WTC11 (cell line): Measurements from ENCODE around the gene ZSCAN23. TPM values are rescaled to one million over a fixed set of nuclear protein-coding genes. Genes with fewer than 3 reads are reported as not detected.

Experiments
- ATAC-seq: fragments of 200-7000 bp; cut with Tn5 transposase; 2 replicates; pipeline ENCODE4 v1.10.0; 2021; ENCODE audit warnings: mild to moderate bottlenecking, moderate library complexity
- CTCF ChIA-PET: fragments of 300-600 bp; sonication (Branson Sonifier 250); formaldehyde crosslinking; loops from one replicate; lab custom pipeline; 2021; ENCODE audit warnings: antibody characterized with exemption; lab: Charles Lee
- POLR2A ChIA-PET: fragments of 350-600 bp; sonication (Branson Sonifier 250); formaldehyde crosslinking; loops from one replicate; lab custom pipeline; 2021; ENCODE audit warnings: antibody characterized with exemption; lab: Charles Lee
- DNase-seq: peaks from one replicate; pipeline ENCODE4 v3.0.0; 2021; ENCODE audit warnings: low spot score
- H3K27ac Mint-ChIP-seq: 2 replicates; pipeline ENCODE4 v1.8.0; 2021; ENCODE audit warnings: mixed read lengths
- H3K27me3 Mint-ChIP-seq: 2 replicates; pipeline ENCODE4 v1.8.0; 2021; ENCODE audit warnings: low read depth, mild to moderate bottlenecking, moderate library complexity, mixed read lengths
- H3K36me3 Mint-ChIP-seq: 2 replicates; pipeline ENCODE4 v1.8.0; 2021; ENCODE audit warnings: mixed read lengths
- H3K4me1 Mint-ChIP-seq: 2 replicates; pipeline ENCODE4 v1.8.0; 2022; ENCODE audit warnings: mixed read lengths
- H3K4me3 Mint-ChIP-seq: 2 replicates; pipeline ENCODE4 v1.8.0; 2021; ENCODE audit warnings: mild to moderate bottlenecking, moderate library complexity, mixed read lengths
- H3K9me3 Mint-ChIP-seq: 2 replicates; pipeline ENCODE4 v1.8.0; 2021; ENCODE audit warnings: mixed read lengths
- ATF2 ChIP-seq: sonication (generic); formaldehyde crosslinking; IDR thresholded peaks from 2 replicates; pipeline ENCODE4 v1.8.1; 2022; ENCODE audit warnings: low read depth, missing genetic modification reagents, borderline replicate concordance
- CDX4 ChIP-seq: fragments of 250-450 bp; sonication (Bioruptor Pico); IDR thresholded peaks from 2 replicates; pipeline ENCODE4 v1.9.0; 2021; ENCODE audit warnings: moderate library complexity, mild to moderate bottlenecking, inconsistent platforms, borderline replicate concordance
- ELF4 ChIP-seq: sonication (generic); formaldehyde crosslinking; IDR thresholded peaks from 2 replicates; pipeline ENCODE4 v1.8.1; 2022; ENCODE audit warnings: low read depth, mild to moderate bottlenecking, moderate library complexity, missing genetic modification reagents
- ESRRA ChIP-seq: sonication (generic); formaldehyde crosslinking; IDR thresholded peaks from 2 replicates; pipeline ENCODE4 v1.8.1; 2022; ENCODE audit warnings: mild to moderate bottlenecking, missing genetic modification reagents, borderline replicate concordance
- ETV6 ChIP-seq: sonication (generic); formaldehyde crosslinking; IDR thresholded peaks from 2 replicates; pipeline ENCODE4 v1.8.1; 2022; ENCODE audit warnings: mild to moderate bottlenecking, missing genetic modification reagents
- GABPB1 ChIP-seq: sonication (generic); formaldehyde crosslinking; IDR thresholded peaks from 2 replicates; pipeline ENCODE4 v1.8.1; 2023; ENCODE audit warnings: mild to moderate bottlenecking, missing genetic modification reagents
- JUN ChIP-seq: sonication (generic); formaldehyde crosslinking; IDR thresholded peaks from 2 replicates; pipeline ENCODE4 v1.8.0; 2023; ENCODE audit warnings: mild to moderate bottlenecking, missing genetic modification reagents
- KAT7 ChIP-seq: sonication (generic); formaldehyde crosslinking; IDR thresholded peaks from 2 replicates; pipeline ENCODE4 v1.8.1; 2023; ENCODE audit warnings: missing genetic modification reagents, mild to moderate bottlenecking, borderline replicate concordance
- NFATC4 ChIP-seq: fragments of 250-450 bp; sonication (Bioruptor Pico); IDR thresholded peaks from 2 replicates; pipeline ENCODE4 v1.9.0; 2021; ENCODE audit warnings: mild to moderate bottlenecking
- NFYB ChIP-seq: sonication (generic); formaldehyde crosslinking; conservative IDR thresholded peaks from 2 replicates; pipeline ENCODE4 v1.8.0; 2022; ENCODE audit warnings: low read depth, missing genetic modification reagents
- NR2C2 ChIP-seq: sonication (generic); formaldehyde crosslinking; IDR thresholded peaks from 2 replicates; pipeline ENCODE4 v1.8.0; 2022; ENCODE audit warnings: mild to moderate bottlenecking, missing genetic modification reagents
- PRRX2 ChIP-seq: fragments of 250-450 bp; sonication (Bioruptor Pico); IDR thresholded peaks from 2 replicates; pipeline ENCODE4 v1.8.0; 2021; ENCODE audit warnings: mild to moderate bottlenecking
- TEAD1 ChIP-seq: sonication (generic); formaldehyde crosslinking; IDR thresholded peaks from 2 replicates; pipeline ENCODE4 v1.8.0; 2022; ENCODE audit warnings: mild to moderate bottlenecking, missing genetic modification reagents
- TP53 ChIP-seq: sonication (generic); formaldehyde crosslinking; IDR thresholded peaks from 2 replicates; pipeline ENCODE4 v1.8.1; 2023; ENCODE audit warnings: mild to moderate bottlenecking, missing genetic modification reagents
- ZBTB43 ChIP-seq: sonication (generic); formaldehyde crosslinking; IDR thresholded peaks from 2 replicates; pipeline ENCODE4 v1.8.1; 2023; ENCODE audit warnings: mild to moderate bottlenecking, missing genetic modification reagents
- ZNF232 ChIP-seq: sonication (generic); formaldehyde crosslinking; IDR thresholded peaks from 2 replicates; pipeline ENCODE4 v1.8.0; 2022; ENCODE audit warnings: mild to moderate bottlenecking, missing genetic modification reagents
- ZNF263 ChIP-seq: sonication (generic); formaldehyde crosslinking; IDR thresholded peaks from 2 replicates; pipeline ENCODE4 v1.8.1; 2022; ENCODE audit warnings: low read depth, mild to moderate bottlenecking, moderate library complexity, missing genetic modification reagents
- ZNF396 ChIP-seq: fragments of 250-450 bp; sonication (Bioruptor Pico); IDR thresholded peaks from 2 replicates; pipeline ENCODE4 v1.8.0; 2021; ENCODE audit warnings: mild to moderate bottlenecking, moderate library complexity, borderline replicate concordance
- ZNF425 ChIP-seq: fragments of 250-450 bp; sonication (Bioruptor Pico); conservative IDR thresholded peaks from 2 replicates; pipeline ENCODE4 v1.9.0; 2021; ENCODE audit warnings: mild to moderate bottlenecking
- ZSCAN18 ChIP-seq: fragments of 250-450 bp; sonication (Bioruptor Pico); IDR thresholded peaks from 2 replicates; pipeline ENCODE4 v2.1.2; 2022; ENCODE audit warnings: mild to moderate bottlenecking, moderate library complexity
- total RNA-seq: library from RNA; stranded (reverse); gene quantifications from 3 replicates; pipeline ENCODE4 v1.2.3, GENCODE V29; 2021
- TF ChIP-seq, protein P1 (sequence below): sonication (generic); formaldehyde crosslinking; IDR thresholded peaks from 2 replicates; pipeline ENCODE4 v1.8.1; 2022; ENCODE audit warnings: low read depth, mild to moderate bottlenecking, moderate library complexity, missing genetic modification reagents, borderline replicate concordance
- TF ChIP-seq, protein P2 (sequence below): sonication (generic); formaldehyde crosslinking; IDR thresholded peaks from 2 replicates; pipeline ENCODE4 v1.8.1; 2022; ENCODE audit warnings: mild to moderate bottlenecking, moderate library complexity, missing genetic modification reagents
- TF ChIP-seq, protein P3 (sequence below): sonication (generic); formaldehyde crosslinking; IDR thresholded peaks from 2 replicates; pipeline ENCODE4 v1.8.1; 2022; ENCODE audit warnings: missing genetic modification reagents, borderline replicate concordance

Gene ZSCAN23
- total RNA-seq, 1 experiment from 2014 or later, result 8.7 TPM

DNA sequence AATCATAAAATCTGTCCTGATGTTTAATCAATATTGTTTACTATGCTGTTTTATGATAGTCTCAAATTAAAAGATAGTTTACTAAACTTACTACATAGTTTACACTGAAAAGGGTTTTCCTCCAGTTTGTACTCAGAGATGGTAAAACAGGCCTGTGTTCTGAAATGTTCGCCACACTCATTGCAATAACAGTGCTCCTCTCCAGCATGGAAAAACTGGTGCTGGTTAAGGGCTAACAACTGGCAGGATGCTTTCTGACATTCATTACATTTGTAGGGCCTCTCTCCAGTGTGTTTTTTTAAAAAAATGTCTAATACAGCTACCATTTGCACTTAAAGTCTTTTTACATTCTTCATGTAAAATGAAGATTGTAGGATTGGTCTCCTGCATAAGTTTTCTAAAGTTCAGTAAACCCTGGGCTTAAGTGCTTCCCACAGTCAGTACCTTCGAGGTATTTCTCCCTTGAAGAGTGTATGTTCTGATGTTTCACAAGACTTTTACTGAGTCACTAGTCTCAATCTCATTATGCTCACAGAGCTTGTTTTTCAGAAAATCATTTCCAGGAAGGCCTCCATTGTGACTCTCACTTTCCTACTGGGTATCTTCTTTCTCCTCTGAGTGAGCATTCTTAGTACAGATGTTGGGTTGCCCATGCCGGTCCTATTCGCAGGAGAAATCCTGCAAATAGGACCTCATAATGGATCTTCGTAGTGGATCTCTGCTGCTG is 35.1 kb downstream of the ZSCAN23 start:
- no peak for DNase-seq
- Mint-ChIP-seq H3K27ac (no peak overlapping the region), H3K27me3 (peaks cover 34% of the 10 kb centered on the region), H3K36me3 (no peaks in the 10 kb centered on the region), H3K4me3 (no peak overlapping the region), H3K4me1 (no peaks in the 10 kb centered on the region), H3K9me3 (peaks cover 3% of the 10 kb centered on the region; the same call in 1 of the 2 replicates)
- TF ChIP-seq NFATC4 (no peak), ZNF396 (CRISPR knock-in tag) (no peak), GABPB1 (CRISPR knock-in tag) (no peak), CDX4 (CRISPR knock-in tag) (no peak), NFYB (CRISPR knock-in tag) (no peak), ETV6 (CRISPR knock-in tag) (no peak), ZNF232 (no peak)
- TF ChIP-seq, protein P1, sequence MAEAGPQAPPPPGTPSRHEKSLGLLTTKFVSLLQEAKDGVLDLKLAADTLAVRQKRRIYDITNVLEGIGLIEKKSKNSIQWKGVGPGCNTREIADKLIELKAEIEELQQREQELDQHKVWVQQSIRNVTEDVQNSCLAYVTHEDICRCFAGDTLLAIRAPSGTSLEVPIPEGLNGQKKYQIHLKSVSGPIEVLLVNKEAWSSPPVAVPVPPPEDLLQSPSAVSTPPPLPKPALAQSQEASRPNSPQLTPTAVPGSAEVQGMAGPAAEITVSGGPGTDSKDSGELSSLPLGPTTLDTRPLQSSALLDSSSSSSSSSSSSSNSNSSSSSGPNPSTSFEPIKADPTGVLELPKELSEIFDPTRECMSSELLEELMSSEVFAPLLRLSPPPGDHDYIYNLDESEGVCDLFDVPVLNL, result no peak
- CTCF ChIA-PET, result no interaction called here
- POLR2A ChIA-PET, result interaction anchor here (1.3 kb wide), 1 partner anchor 24 kb away, joined by 3 read pairs; no protein-coding TSS in a partner anchor
- ATAC-seq, result no peak

DNA sequence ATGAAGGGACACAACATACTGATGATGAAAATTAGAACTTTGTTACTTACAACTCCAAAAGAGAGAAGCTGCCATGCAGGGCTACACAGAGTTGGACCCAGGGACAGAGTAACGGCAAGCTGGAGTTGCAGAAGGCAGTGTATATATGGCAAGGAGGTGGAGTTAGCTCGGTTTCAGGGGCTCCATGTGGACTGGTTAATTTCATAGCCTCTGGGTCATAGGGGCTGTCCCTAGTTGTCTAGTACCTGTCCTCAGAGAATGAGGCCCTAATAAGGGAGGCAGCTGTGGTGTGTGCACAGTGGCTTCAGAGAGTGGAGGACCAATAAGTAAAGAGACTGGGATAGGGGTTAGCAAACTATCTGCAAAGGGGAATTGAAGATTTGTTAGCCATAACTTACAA is 35.9 kb downstream of the ZSCAN23 start:
- H3K27me3 Mint-ChIP-seq, result peaks cover 42% of the 10 kb centered on the region
- H3K9me3 Mint-ChIP-seq, result peaks cover 3% of the 10 kb centered on the region; the same call in 1 of the 2 replicates
- POLR2A ChIA-PET, result interaction anchor here (1.3 kb wide), 1 partner anchor 23 kb away, joined by 3 read pairs; no protein-coding TSS in a partner anchor
- DNase-seq (no peak), ATAC-seq (no peak)
- H3K36me3 Mint-ChIP-seq, result no peaks in the 10 kb centered on the region
- H3K4me1 Mint-ChIP-seq, result no peaks in the 10 kb centered on the region
- CTCF ChIA-PET, result no interaction called here
- no peak overlapping the region for H3K4me3 Mint-ChIP-seq
- no peak overlapping the region for H3K27ac Mint-ChIP-seq
- TF ChIP-seq ATF2 (CRISPR knock-in tag) (no peak), TP53 (no peak), JUN (CRISPR knock-in tag) (no peak), ZNF396 (CRISPR knock-in tag) (no peak), ZNF263 (CRISPR knock-in tag) (no peak), NR2C2 (no peak), PRRX2 (CRISPR knock-in tag) (no peak), ESRRA (CRISPR knock-in tag) (no peak), KAT7 (CRISPR knock-in tag) (no peak), ELF4 (CRISPR knock-in tag) (no peak), TEAD1 (CRISPR knock-in tag) (no peak), ZBTB43 (CRISPR knock-in tag) (no peak), ZNF425 (no peak), ZSCAN18 (CRISPR knock-in tag) (no peak)
- TF ChIP-seq, protein P2, sequence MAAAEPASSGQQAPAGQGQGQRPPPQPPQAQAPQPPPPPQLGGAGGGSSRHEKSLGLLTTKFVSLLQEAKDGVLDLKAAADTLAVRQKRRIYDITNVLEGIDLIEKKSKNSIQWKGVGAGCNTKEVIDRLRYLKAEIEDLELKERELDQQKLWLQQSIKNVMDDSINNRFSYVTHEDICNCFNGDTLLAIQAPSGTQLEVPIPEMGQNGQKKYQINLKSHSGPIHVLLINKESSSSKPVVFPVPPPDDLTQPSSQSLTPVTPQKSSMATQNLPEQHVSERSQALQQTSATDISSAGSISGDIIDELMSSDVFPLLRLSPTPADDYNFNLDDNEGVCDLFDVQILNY (CRISPR knock-in tag), result no peak
- TF ChIP-seq, protein P3, sequence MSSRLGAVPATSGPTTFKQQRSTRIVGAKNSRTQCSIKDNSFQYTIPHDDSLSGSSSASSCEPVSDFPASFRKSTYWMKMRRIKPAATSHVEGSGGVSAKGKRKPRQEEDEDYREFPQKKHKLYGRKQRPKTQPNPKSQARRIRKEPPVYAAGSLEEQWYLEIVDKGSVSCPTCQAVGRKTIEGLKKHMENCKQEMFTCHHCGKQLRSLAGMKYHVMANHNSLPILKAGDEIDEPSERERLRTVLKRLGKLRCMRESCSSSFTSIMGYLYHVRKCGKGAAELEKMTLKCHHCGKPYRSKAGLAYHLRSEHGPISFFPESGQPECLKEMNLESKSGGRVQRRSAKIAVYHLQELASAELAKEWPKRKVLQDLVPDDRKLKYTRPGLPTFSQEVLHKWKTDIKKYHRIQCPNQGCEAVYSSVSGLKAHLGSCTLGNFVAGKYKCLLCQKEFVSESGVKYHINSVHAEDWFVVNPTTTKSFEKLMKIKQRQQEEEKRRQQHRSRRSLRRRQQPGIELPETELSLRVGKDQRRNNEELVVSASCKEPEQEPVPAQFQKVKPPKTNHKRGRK (CRISPR knock-in tag), result no peak
